Breast epithelium (tissue), 4 donors: Measurements from ENCODE around the gene NPB. TPM values are rescaled to one million over a fixed set of nuclear protein-coding genes. Genes with fewer than 3 reads are reported as not detected.

Experiments used
- DNase-seq, 2 donors: peaks; one replicate each; pipeline ENCODE4 v3.0.0-alpha.2; 2019; ENCODE audit warnings: low spot score in 2 of 2
- H3K27ac ChIP-seq, 2 donors: fragments of 200-600 bp; sonication (generic) in 1 of 2; one replicate each; pipeline ENCODE4 v1.5.1; 2016 to 2019; ENCODE audit warnings: mild to moderate bottlenecking in 1 of 2
- H3K27me3 ChIP-seq, 2 donors: fragments of 200-600 bp; sonication (generic) in 1 of 2; one replicate each; pipeline versions ENCODE4 v1.5.1 to v1.6.0; 2017 to 2019; ENCODE audit warnings: control low read depth in 1 of 2, mild to moderate bottlenecking in 1 of 2
- H3K36me3 ChIP-seq: fragments of 200-600 bp; one replicate; pipeline ENCODE4 v1.5.1; 2019
- H3K4me1 ChIP-seq, 2 donors: fragments of 200-600 bp; sonication (generic); one replicate each; pipeline ENCODE4 v1.5.1; 2016 to 2019; ENCODE audit warnings: control low read depth in 1 of 2
- H3K4me3 ChIP-seq, 3 donors: fragments of 200-600 bp; sonication (generic); 1 replicate in 2 of 3; 2 replicates in 1 of 3; pipeline ENCODE4 v1.5.1; 2016 to 2019; ENCODE audit warnings: mild to moderate bottlenecking in 3 of 3, moderate library complexity in 2 of 3
- H3K9me3 ChIP-seq, 2 donors: fragments of 200-600 bp; sonication (generic) in 1 of 2; one replicate each; pipeline ENCODE4 v1.5.1; 2016 to 2019; ENCODE audit warnings: control low read depth in 1 of 2
- POLR2A ChIP-seq: fragments of 450-650 bp; IDR thresholded peaks from one replicate; pipeline ENCODE4 v1.6.1; 2016; ENCODE audit warnings: antibody characterized with exemption, mild to moderate bottlenecking, moderate library complexity
- POLR2AphosphoS5 ChIP-seq, 3 donors: sonication (generic); formaldehyde crosslinking; IDR thresholded peaks; one replicate each; pipeline ENCODE4 v1.6.1; 2017; ENCODE audit warnings: antibody characterized with exemption in 3 of 3
- intact Hi-C: fragments of 100-400 bp; cut with DNase I; formaldehyde crosslinking; loops from one replicate; pipeline ENCODE4 v1.15.1; 2023; ENCODE audit warnings: low total_unique reads
- total RNA-seq, 3 donors: library from RNA; depleted of rRNA; stranded (reverse); fragments of >200 nt; gene quantifications; one replicate each; pipeline ENCODE4 v1.1.0, GENCODE V29; 2016
- TF ChIP-seq, protein P1 (sequence below), 3 donors: fragments of 450-650 bp; IDR thresholded peaks; one replicate each; pipeline ENCODE4 v1.5.1; 2016 to 2017; ENCODE audit warnings: antibody characterized with exemption in 3 of 3, mild to moderate bottlenecking in 3 of 3, moderate library complexity in 3 of 3

The NPB gene
- total RNA-seq, 3 donors from 2014 or later, result 2.0 TPM; not detected in 2

GRCh38 chr17:81921996-81922565, 20.0 kb downstream of the NPB start:
- no peaks in the 10 kb centered on the region for H3K27me3 ChIP-seq
- no peaks in the 10 kb centered on the region for H3K36me3 ChIP-seq
- DNase-seq, result no peak
- intact Hi-C loops, result loop anchor here (5.0 kb wide), 1 partner anchor 820 kb away; no protein-coding TSS in a partner anchor
- no peaks in the 10 kb centered on the region for H3K9me3 ChIP-seq
- no peak overlapping the region for H3K27ac ChIP-seq
- peaks cover 9 to 14% of the 10 kb centered on the region in 2 donors for H3K4me1 ChIP-seq
- no peak overlapping the region for H3K4me3 ChIP-seq
- TF ChIP-seq POLR2A (no peak), POLR2AphosphoS5 (IDR thresholded peaks at IDR 0.05) (no peak)
- TF ChIP-seq, protein P1, sequence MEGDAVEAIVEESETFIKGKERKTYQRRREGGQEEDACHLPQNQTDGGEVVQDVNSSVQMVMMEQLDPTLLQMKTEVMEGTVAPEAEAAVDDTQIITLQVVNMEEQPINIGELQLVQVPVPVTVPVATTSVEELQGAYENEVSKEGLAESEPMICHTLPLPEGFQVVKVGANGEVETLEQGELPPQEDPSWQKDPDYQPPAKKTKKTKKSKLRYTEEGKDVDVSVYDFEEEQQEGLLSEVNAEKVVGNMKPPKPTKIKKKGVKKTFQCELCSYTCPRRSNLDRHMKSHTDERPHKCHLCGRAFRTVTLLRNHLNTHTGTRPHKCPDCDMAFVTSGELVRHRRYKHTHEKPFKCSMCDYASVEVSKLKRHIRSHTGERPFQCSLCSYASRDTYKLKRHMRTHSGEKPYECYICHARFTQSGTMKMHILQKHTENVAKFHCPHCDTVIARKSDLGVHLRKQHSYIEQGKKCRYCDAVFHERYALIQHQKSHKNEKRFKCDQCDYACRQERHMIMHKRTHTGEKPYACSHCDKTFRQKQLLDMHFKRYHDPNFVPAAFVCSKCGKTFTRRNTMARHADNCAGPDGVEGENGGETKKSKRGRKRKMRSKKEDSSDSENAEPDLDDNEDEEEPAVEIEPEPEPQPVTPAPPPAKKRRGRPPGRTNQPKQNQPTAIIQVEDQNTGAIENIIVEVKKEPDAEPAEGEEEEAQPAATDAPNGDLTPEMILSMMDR (IDR thresholded peaks at IDR 0.05), result no peak

- Histone ChIP-seq H3K27me3 (no peaks in the 10 kb centered on the region), H3K4me1 (peaks cover 9 to 11% of the 10 kb centered on the region in 2 donors), H3K27ac (peak overlapping the region; percentile 23 to 41), H3K9me3 (no peaks in the 10 kb centered on the region), H3K4me3 (peak overlapping the region; percentile 14 to 52 (median 25)), H3K36me3 (no peaks in the 10 kb centered on the region)
- no peak for DNase-seq
- intact Hi-C loops, result loop anchor here (5.0 kb wide), 1 partner anchor 820 kb away; no protein-coding TSS in a partner anchor
- no peak for TF ChIP-seq POLR2AphosphoS5 (IDR thresholded peaks at IDR 0.05)
- no peak for TF ChIP-seq POLR2A
- TF ChIP-seq, protein P1 (IDR thresholded peaks at IDR 0.05), result no peak
Observed at GRCh38 chr17:81922566-81923301, 20.7 kb downstream of the NPB start.

DNA sequence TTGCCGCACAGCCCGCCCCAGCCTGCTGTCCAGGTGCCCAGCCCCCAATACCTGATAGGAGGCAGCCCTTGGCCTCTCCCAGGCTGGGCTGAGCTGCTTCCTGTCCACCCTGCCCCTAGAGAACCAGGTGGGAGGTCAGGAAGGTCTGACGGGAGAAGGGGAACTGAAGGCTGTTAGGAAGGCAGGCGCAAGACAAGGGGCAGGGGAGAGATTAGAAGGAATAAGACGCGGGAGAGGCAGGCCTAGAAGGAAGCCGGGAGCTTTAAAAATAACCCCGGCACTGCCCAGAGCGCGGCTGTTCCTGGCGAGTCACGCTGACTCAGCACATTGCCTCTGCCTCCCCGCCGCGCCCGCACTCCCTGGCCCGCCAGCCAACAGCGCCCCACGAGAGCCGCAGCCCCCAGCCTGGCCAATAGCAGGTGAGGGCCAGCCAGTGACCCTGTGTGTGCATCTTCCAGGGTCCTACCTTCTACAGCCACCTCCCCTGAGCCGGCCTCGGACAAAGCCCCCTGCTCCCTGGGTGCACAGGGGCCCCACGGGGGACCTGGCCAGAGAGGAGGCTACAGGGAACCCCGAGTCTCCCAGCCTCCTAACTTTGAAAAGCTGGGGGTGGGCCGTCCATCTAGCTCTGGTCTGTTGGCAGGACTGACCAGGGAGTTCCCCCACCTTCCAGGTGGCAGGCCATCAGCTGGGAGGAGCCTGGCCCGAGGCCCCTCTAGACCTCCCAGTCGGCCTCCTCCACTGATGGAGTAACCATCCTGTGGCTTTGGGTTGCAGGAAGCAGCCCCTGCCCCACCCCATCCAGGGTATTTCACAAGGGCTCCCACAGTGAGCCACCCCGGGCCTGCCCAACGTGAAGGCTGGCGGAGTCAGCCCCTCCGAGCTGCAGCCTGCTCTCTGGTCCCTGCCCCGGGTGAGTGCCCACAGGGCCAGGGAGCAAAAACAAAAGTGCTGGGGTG, 21.5 kb downstream of the NPB start:
- Histone ChIP-seq H3K4me3 (peak overlapping the region; percentile 14 to 52 (median 25)), H3K27ac (peak overlapping the region; percentile 23 to 41), H3K36me3 (no peaks in the 10 kb centered on the region), H3K27me3 (no peaks in the 10 kb centered on the region), H3K9me3 (no peaks in the 10 kb centered on the region), H3K4me1 (peaks cover 11 to 12% of the 10 kb centered on the region in 2 donors)
- intact Hi-C loops, result loop anchor here (5.0 kb wide), 1 partner anchor 819 kb away; no protein-coding TSS in a partner anchor
- TF ChIP-seq POLR2AphosphoS5 (IDR thresholded peaks at IDR 0.05), result no peak
- TF ChIP-seq POLR2A, result no peak
- no peak for DNase-seq

DNA sequence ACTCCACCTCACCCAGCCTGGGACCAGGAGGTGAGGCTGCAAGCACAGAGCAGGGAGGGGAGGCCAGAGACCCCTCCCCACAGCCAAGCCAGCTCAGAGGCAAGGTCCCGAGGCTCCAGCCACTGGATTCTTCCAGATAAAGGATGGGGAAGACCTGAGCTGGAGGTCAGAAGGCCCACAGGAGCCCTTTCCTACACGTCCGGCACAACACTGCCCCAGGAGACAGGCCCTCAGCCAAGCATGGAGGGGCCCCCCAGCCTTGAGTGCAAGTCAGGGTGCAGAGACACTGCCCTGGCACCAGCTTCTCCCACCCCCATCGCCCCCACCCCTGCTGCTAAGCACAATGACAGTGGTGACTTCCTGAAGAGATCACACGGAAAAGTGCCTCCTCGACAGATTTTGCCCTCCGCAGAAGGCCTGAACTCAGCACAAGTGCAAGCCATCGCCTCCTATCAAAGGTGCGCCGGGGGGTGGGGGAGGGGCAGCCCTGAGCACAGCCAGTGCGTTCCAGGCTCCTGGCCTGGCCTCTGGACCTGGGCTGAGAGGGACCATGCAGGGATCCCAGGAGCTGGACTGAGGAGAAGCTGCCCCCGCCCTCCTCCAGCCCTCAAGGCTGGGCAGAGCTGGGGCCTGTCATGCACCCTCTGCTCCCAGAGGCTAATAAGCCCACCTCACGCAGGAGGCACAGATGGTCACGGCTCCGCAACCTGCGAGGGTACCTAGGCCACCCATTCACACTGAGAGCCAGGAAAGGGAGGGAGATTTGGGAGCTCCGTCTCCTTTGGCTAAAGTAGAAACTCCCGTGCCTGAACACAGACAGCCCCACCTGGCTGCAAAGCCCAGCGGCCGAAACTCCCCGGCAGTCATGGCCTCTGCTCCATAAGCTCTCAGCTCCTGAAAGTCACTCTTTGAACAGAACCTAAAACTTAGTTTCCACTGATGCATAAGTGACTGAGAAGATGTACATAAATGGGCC, 22.8 kb downstream of the NPB start:
- Histone ChIP-seq H3K4me3 (no peak overlapping the region), H3K27me3 (no peaks in the 10 kb centered on the region), H3K9me3 (no peaks in the 10 kb centered on the region), H3K4me1 (peaks cover 11 to 12% of the 10 kb centered on the region in 2 donors), H3K36me3 (no peaks in the 10 kb centered on the region), H3K27ac (peak overlapping the region in 1 of 2 donors; percentile 23)
- TF ChIP-seq, protein P1 (IDR thresholded peaks at IDR 0.05), result no peak
- TF ChIP-seq POLR2A (no peak), POLR2AphosphoS5 (IDR thresholded peaks at IDR 0.05) (no peak)
- intact Hi-C loops, result loop anchor here (5.0 kb wide), 1 partner anchor 817 kb away; no protein-coding TSS in a partner anchor
- no peak for DNase-seq
